ENCODE data around the gene SERGEF.

The SERGEF gene

DNA sequence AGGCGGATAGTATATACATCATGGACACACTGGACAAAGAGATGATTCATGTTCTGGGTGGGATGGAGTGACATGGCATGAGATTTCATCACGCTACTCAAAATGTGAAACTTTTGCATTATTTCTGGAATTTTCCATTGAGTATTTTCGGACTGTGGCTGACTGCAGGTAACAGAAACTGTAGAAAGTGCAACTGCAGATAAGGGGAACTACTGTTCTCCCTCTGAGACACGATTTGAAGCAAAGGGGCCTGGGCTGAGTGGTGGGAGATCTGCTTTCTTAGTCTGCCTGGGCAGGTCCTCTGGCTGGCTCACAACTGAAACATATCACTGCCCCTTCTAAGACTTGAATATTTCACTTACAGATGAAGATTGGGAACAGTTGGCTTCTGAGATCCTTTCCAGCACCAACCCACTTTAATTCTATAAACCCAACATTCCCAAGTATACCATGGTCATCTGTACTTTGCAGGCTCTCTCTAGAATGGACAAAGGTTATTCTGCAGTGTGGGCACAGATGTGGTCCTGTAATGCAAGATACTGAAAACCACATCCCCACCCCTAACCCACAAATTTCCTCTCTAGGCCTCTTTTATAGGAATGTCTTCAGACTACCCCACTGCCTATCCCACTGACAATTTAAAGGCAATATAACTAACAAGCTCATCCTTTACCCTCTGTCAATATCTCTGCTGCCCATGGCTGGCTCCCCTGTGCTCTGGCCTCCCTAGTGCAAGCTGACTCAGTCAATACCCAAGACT is 157.1 kb downstream of the SERGEF start:
- H3K27ac ChIP-seq (ENCODE audit: low read depth, low read length): no peak overlapping the region
- no peaks in the 10 kb centered on the region for H3K27me3 ChIP-seq (ENCODE audit: control insufficient read depth in 5 of 5, insufficient read depth in 4 of 5, low read length in 5 of 5)
- no peak overlapping the region for H3K9ac ChIP-seq (ENCODE audit: low read length in 5 of 5)
- no peaks in the 10 kb centered on the region for H3K9me3 ChIP-seq (ENCODE audit: control insufficient read depth in 5 of 5, low read length in 5 of 5)
- no peak overlapping the region for H3K4me3 ChIP-seq (ENCODE audit: low read depth in 1 of 5, low read length in 5 of 5)
- H3K4me1 ChIP-seq (ENCODE audit: control insufficient read depth in 5 of 5, insufficient read depth in 5 of 5, low read length in 5 of 5): no peaks in the 10 kb centered on the region
- peaks cover 0 to 3% (median 0%) of the 10 kb centered on the region in 5 donors for H3K36me3 ChIP-seq (ENCODE audit: control insufficient read depth in 5 of 5, insufficient read depth in 5 of 5, low read length in 5 of 5)

DNA sequence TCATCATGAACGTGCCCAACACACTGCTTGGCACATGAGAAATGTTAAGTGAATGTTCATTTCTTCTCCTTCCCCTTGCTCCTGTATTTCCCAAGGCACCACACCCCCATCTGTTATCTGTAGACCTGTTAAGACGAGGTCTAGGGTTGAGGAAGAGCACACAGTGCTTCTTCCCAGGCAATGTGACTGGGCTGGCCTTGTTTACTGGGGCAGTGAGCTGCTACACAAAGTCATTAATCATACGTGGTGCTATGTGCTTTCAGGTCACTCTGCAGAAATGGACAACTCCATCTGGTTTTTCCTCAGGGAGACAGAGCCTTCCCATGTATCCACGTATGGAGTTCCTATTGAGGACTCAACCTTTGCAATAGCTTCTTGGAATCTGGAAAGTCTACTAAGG is 159.6 kb downstream of the SERGEF start:
- no peaks in the 10 kb centered on the region for H3K27me3 ChIP-seq (ENCODE audit: control insufficient read depth in 5 of 5, insufficient read depth in 4 of 5, low read length in 5 of 5)
- peaks cover 0 to 8% (median 0%) of the 10 kb centered on the region in 5 donors for H3K36me3 ChIP-seq (ENCODE audit: control insufficient read depth in 5 of 5, insufficient read depth in 5 of 5, low read length in 5 of 5)

DNA sequence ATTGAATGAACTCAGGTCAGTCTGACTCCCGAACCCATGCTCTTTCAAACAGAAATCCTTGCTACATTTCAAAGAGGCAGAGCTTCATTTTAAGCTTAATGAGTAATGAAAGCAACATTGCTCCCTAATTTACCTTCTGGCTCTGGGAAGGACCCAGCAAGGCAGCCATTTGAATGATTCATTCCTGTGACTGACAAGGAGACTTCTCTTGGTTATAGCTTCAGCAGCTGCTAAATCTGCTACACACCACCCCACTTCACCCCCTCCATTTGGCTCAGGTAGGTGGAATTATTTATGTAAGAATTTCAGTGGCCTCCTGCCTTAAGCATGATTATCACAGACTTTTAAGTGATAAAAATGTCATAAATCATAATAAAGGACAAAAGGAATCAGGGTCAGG is 160.6 kb downstream of the SERGEF start:
- H3K4me1 ChIP-seq (ENCODE audit: control insufficient read depth in 5 of 5, insufficient read depth in 5 of 5, low read length in 5 of 5): no peaks in the 10 kb centered on the region
- no peak overlapping the region for H3K27ac ChIP-seq (ENCODE audit: low read depth, low read length)
- no peak overlapping the region for H3K4me3 ChIP-seq (ENCODE audit: low read depth in 1 of 5, low read length in 5 of 5)
- no peaks in the 10 kb centered on the region for H3K27me3 ChIP-seq (ENCODE audit: control insufficient read depth in 5 of 5, insufficient read depth in 4 of 5, low read length in 5 of 5)
- H3K9ac ChIP-seq (ENCODE audit: low read length in 5 of 5): no peak overlapping the region
- H3K9me3 ChIP-seq (ENCODE audit: control insufficient read depth in 5 of 5, low read length in 5 of 5): no peaks in the 10 kb centered on the region
- H3K36me3 ChIP-seq (ENCODE audit: control insufficient read depth in 5 of 5, insufficient read depth in 5 of 5, low read length in 5 of 5): peaks cover 0 to 8% (median 0%) of the 10 kb centered on the region in 5 donors

More for the DNA sequence above, 159.6 kb downstream of the SERGEF start:
- Histone ChIP-seq H3K4me3 (ENCODE audit: low read depth in 1 of 5, low read length in 5 of 5) (no peak overlapping the region), H3K4me1 (ENCODE audit: control insufficient read depth in 5 of 5, insufficient read depth in 5 of 5, low read length in 5 of 5) (no peaks in the 10 kb centered on the region), H3K9me3 (ENCODE audit: control insufficient read depth in 5 of 5, low read length in 5 of 5) (no peaks in the 10 kb centered on the region), H3K9ac (ENCODE audit: low read length in 5 of 5) (no peak overlapping the region), H3K27ac (ENCODE audit: low read depth, low read length) (no peak overlapping the region)

DNA sequence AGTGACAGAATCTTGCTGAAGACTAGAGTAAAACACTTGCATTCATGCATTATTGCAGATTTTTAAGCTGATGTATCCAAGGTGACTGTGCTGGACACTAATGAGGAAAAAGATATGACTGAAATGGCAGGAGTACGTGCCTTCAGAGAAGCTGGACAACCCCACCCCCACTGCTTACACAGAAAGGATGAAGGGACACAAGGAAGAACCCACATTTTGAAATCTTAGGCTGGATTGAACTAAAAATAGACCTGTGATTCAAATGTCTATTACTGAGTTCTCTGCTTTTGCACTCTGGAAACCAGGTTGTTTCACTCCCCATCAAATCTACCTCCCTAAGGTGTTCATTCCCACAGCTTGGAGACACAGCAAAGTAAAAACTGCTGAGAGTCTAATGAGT is 161.2 kb downstream of the SERGEF start:
- Histone ChIP-seq H3K9ac (ENCODE audit: low read length in 5 of 5) (no peak overlapping the region), H3K9me3 (ENCODE audit: control insufficient read depth in 5 of 5, low read length in 5 of 5) (no peaks in the 10 kb centered on the region), H3K4me1 (ENCODE audit: control insufficient read depth in 5 of 5, insufficient read depth in 5 of 5, low read length in 5 of 5) (peaks cover 0 to 4% (median 0%) of the 10 kb centered on the region in 5 donors), H3K4me3 (ENCODE audit: low read depth in 1 of 5, low read length in 5 of 5) (no peak overlapping the region), H3K27ac (ENCODE audit: low read depth, low read length) (no peak overlapping the region), H3K27me3 (ENCODE audit: control insufficient read depth in 5 of 5, insufficient read depth in 4 of 5, low read length in 5 of 5) (no peaks in the 10 kb centered on the region), H3K36me3 (ENCODE audit: control insufficient read depth in 5 of 5, insufficient read depth in 5 of 5, low read length in 5 of 5) (peaks cover 0 to 8% (median 0%) of the 10 kb centered on the region in 5 donors)

DNA sequence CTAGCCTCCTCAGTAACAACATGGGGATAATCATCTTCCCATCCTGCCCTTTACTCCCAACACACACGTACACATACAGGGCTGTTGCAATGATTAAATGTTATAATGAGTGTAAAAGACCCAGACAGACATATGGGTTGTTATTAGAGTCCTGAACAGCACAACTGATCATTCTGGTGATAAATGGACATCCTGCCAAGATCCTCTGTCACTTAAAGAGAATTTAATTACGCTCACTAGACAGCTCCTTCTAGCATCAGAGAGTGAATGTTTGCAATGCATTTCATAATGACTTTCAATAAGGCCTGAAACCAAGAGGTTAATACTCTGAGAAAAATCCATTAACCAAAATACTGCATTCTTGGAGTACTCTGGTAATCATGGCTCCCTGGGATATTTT is 162.5 kb downstream of the SERGEF start:
- no peaks in the 10 kb centered on the region for H3K27me3 ChIP-seq (ENCODE audit: control insufficient read depth in 5 of 5, insufficient read depth in 4 of 5, low read length in 5 of 5)
- no peak overlapping the region for H3K9ac ChIP-seq (ENCODE audit: low read length in 5 of 5)
- peaks cover 0 to 4% (median 0%) of the 10 kb centered on the region in 5 donors for H3K4me1 ChIP-seq (ENCODE audit: control insufficient read depth in 5 of 5, insufficient read depth in 5 of 5, low read length in 5 of 5)
- no peak overlapping the region for H3K4me3 ChIP-seq (ENCODE audit: low read depth in 1 of 5, low read length in 5 of 5)
- H3K36me3 ChIP-seq (ENCODE audit: control insufficient read depth in 5 of 5, insufficient read depth in 5 of 5, low read length in 5 of 5): peaks cover 0 to 8% (median 0%) of the 10 kb centered on the region in 5 donors
- no peak overlapping the region for H3K27ac ChIP-seq (ENCODE audit: low read depth, low read length)
- no peaks in the 10 kb centered on the region for H3K9me3 ChIP-seq (ENCODE audit: control insufficient read depth in 5 of 5, low read length in 5 of 5)

DNA sequence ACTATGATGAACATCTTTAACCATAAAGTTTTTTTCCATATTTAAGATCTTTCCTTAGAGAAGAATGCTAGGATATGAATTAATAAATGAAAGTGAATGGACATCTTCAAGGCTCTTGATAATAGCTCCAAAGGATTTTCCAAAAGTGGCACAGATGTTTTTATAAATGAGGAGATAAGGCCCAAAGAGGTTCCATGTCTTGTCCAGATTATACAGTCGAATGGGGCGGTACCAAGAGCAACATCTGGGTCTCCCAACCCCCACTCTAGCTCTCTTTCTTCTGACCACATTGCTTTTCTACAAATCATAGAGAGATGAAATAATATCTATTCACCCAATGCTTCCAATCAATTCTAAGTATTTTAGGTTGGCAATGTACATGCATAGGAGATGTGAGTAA is 164.1 kb downstream of the SERGEF start:
- no peak overlapping the region for H3K27ac ChIP-seq (ENCODE audit: low read depth, low read length)
- no peak overlapping the region for H3K4me3 ChIP-seq (ENCODE audit: low read depth in 1 of 5, low read length in 5 of 5)
- H3K9ac ChIP-seq (ENCODE audit: low read length in 5 of 5): no peak overlapping the region
- no peaks in the 10 kb centered on the region for H3K9me3 ChIP-seq (ENCODE audit: control insufficient read depth in 5 of 5, low read length in 5 of 5)
- peaks cover 0 to 8% (median 0%) of the 10 kb centered on the region in 5 donors for H3K36me3 ChIP-seq (ENCODE audit: control insufficient read depth in 5 of 5, insufficient read depth in 5 of 5, low read length in 5 of 5)
- H3K27me3 ChIP-seq (ENCODE audit: control insufficient read depth in 5 of 5, insufficient read depth in 4 of 5, low read length in 5 of 5): no peaks in the 10 kb centered on the region
- peaks cover 0 to 4% (median 0%) of the 10 kb centered on the region in 5 donors for H3K4me1 ChIP-seq (ENCODE audit: control insufficient read depth in 5 of 5, insufficient read depth in 5 of 5, low read length in 5 of 5)

DNA sequence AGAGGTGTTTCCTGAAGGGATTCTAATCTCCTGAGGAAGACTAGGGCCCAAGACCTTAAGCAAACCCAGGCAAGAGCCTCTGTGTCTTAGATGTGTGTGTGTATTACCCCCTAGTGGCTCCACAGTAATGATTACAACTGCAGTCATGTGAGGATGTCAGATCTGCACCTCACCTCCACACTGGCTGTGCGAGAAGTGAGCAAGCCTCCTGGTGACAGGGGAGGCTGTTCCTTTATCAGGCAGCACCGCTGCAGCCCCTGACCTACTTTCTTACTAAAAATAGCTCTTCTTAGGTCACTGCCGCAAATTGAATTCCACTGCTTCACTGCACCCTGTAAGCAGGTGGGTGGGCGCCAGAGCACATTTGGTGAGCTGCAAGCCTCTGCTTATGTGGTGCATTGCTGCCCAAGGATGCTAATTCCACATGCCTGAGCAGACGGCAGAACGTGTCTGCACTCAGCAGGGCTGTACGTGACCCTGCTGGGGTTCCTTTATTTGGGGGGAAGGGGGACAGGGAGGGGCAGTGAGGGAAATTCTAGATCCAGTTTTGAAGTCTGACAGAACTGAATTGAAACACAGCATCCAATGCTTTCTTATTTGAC is 165.9 kb downstream of the SERGEF start:
- Histone ChIP-seq H3K4me3 (ENCODE audit: low read depth in 1 of 5, low read length in 5 of 5) (no peak overlapping the region), H3K27ac (ENCODE audit: low read depth, low read length) (no peak overlapping the region), H3K27me3 (ENCODE audit: control insufficient read depth in 5 of 5, insufficient read depth in 4 of 5, low read length in 5 of 5) (no peaks in the 10 kb centered on the region), H3K9me3 (ENCODE audit: control insufficient read depth in 5 of 5, low read length in 5 of 5) (no peaks in the 10 kb centered on the region), H3K36me3 (ENCODE audit: control insufficient read depth in 5 of 5, insufficient read depth in 5 of 5, low read length in 5 of 5) (peaks cover 0 to 8% (median 0%) of the 10 kb centered on the region in 5 donors), H3K9ac (ENCODE audit: low read length in 5 of 5) (no peak overlapping the region), H3K4me1 (ENCODE audit: control insufficient read depth in 5 of 5, insufficient read depth in 5 of 5, low read length in 5 of 5) (peaks cover 0 to 4% (median 0%) of the 10 kb centered on the region in 5 donors)

DNA sequence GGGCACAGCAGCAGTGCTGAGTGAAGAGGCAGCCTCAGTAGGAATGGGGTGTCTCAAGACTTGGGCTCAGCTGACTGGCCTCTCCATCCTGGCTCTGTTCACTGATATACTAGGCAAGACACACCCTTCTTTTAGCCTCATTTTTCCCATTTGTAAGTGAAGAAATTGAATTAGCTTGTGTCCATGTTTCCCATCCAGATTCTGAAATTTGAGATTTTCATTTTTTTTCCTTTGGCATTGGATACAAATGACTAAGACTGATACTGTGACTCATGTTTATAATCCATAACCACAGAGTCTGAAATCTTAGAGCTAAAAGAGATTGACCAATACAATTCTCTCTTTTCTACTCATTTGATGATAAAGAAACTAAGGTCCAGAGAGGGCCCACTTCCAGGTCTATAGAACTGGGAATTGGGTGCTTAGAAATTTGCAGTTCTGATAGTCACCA is 167.4 kb downstream of the SERGEF start:
- H3K4me1 ChIP-seq (ENCODE audit: control insufficient read depth in 5 of 5, insufficient read depth in 5 of 5, low read length in 5 of 5): peaks cover 0 to 4% (median 0%) of the 10 kb centered on the region in 5 donors
- no peak overlapping the region for H3K4me3 ChIP-seq (ENCODE audit: low read depth in 1 of 5, low read length in 5 of 5)
- H3K27me3 ChIP-seq (ENCODE audit: control insufficient read depth in 5 of 5, insufficient read depth in 4 of 5, low read length in 5 of 5): no peaks in the 10 kb centered on the region
- H3K9me3 ChIP-seq (ENCODE audit: control insufficient read depth in 5 of 5, low read length in 5 of 5): no peaks in the 10 kb centered on the region
- peaks cover 0 to 4% (median 0%) of the 10 kb centered on the region in 5 donors for H3K36me3 ChIP-seq (ENCODE audit: control insufficient read depth in 5 of 5, insufficient read depth in 5 of 5, low read length in 5 of 5)
- H3K9ac ChIP-seq (ENCODE audit: low read length in 5 of 5): no peak overlapping the region
- H3K27ac ChIP-seq (ENCODE audit: low read depth, low read length): no peak overlapping the region

DNA sequence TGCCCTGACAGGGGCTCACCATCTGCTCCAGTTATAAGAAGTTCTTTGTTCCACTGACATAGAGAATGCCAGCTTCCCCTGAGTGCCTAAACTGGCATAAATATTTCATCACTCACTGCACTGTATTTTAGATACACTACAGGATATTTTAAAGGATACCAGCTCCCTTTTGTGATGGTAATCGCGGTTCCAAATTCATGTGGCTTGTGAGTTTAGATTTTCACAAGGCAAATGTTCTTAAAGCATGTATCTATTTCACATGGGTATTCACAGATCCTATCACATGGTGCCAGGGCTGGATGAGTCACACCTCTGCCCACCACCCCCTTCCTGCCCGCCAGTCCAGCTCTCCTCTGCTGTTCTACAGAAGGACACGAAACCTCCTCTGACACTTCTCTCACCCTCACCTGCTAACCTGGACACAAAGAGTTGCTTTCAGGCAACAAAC is 172.7 kb downstream of the SERGEF start:
- Histone ChIP-seq H3K9ac (ENCODE audit: low read length in 5 of 5) (no peak overlapping the region), H3K4me3 (ENCODE audit: low read depth in 1 of 5, low read length in 5 of 5) (no peak overlapping the region), H3K36me3 (ENCODE audit: control insufficient read depth in 5 of 5, insufficient read depth in 5 of 5, low read length in 5 of 5) (no peaks in the 10 kb centered on the region), H3K27me3 (ENCODE audit: control insufficient read depth in 5 of 5, insufficient read depth in 4 of 5, low read length in 5 of 5) (no peaks in the 10 kb centered on the region), H3K4me1 (ENCODE audit: control insufficient read depth in 5 of 5, insufficient read depth in 5 of 5, low read length in 5 of 5) (no peaks in the 10 kb centered on the region), H3K9me3 (ENCODE audit: control insufficient read depth in 5 of 5, low read length in 5 of 5) (no peaks in the 10 kb centered on the region), H3K27ac (ENCODE audit: low read depth, low read length) (no peak overlapping the region)

DNA sequence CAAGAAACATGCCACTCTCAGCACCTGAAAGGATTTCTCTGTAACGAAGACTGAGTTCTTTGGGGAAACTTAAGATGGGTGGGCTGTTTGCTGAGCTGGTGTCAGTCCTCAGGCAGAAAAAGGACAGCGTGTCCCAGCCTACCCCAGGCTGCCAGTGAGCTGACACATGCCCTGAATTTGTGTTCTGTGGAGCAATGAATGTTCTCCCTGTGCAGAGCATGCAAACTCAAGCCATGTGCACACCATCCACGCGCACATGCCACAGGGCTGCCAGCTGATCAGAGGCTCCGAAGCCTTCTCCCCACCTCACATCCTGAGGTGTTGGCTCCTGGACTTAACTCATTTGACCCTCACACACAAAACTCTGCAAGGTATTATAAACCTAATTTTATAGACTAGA is 173.4 kb downstream of the SERGEF start:
- Histone ChIP-seq H3K4me3 (ENCODE audit: low read depth in 1 of 5, low read length in 5 of 5) (no peak overlapping the region), H3K4me1 (ENCODE audit: control insufficient read depth in 5 of 5, insufficient read depth in 5 of 5, low read length in 5 of 5) (no peaks in the 10 kb centered on the region), H3K36me3 (ENCODE audit: control insufficient read depth in 5 of 5, insufficient read depth in 5 of 5, low read length in 5 of 5) (no peaks in the 10 kb centered on the region), H3K9ac (ENCODE audit: low read length in 5 of 5) (no peak overlapping the region), H3K27ac (ENCODE audit: low read depth, low read length) (no peak overlapping the region), H3K9me3 (ENCODE audit: control insufficient read depth in 5 of 5, low read length in 5 of 5) (no peaks in the 10 kb centered on the region), H3K27me3 (ENCODE audit: control insufficient read depth in 5 of 5, insufficient read depth in 4 of 5, low read length in 5 of 5) (no peaks in the 10 kb centered on the region)

Data from subcutaneous abdominal adipose tissue (tissue), 5 donors.